ENCODE measurements around the gene MMP24.
"Not testable (repeated sequence)": the region's sequence is repeated elsewhere in the genome, so short reads cannot be mapped to it uniquely, and the experiment has no call there.

Gene MMP24

DNA sequence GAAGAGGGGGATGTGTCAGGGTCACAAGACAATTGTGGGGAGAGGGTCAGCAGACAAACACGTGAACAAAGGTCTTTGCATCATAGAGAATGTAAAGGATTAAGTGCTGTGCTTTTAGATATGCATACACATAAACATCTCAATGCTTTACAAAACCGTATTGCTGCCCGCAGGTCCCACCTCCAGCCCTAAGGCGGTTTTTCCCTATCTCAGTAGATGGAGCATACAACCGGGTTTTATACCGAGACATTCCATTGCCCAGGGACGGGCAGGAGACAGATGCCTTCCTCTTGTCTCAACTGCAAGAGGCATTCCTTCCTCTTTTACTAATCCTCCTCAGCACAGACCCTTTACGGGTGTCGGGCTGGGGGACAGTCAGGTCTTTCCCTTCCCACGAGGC lies 35.8 kb downstream of the MMP24 start:
- not testable (repeated sequence) for DNase-seq

DNA sequence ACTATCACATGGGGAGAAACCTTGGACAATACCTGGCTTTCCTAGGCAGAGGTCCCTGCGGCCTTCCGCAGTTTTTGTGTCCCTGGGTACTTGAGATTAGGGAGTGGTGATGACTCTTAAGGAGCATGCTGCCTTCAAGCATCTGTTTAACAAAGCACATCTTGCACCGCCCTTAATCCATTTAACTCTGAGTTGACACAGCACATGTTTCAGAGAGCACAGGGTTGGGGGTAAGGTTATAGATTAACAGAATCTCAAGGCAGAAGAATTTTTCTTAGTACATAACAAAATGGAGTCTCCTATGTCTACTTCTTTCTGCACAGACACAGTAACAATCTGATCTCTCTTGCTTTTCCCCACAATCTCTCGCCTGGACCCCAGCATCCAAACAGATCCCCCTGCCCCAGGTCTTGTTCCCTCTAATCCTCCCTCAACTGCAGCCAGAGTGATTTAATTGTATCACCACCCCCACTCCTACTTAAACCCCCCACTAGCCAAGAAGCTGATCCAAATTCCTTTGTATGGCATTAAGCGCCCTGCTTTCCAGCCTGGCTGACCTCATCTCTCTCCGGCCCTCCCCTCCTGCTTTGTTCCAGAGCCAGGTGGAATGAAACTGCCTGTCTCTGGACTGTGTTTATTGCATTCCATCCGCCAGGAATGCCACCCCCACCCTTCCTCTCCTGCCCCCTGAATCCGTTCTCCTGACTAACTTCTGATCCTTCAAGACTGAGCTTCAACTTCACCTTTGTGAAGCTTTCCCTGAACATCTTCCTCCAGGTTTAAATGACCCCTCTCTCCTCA lies 36.4 kb downstream of the MMP24 start:
- not testable (repeated sequence) for DNase-seq

DNA sequence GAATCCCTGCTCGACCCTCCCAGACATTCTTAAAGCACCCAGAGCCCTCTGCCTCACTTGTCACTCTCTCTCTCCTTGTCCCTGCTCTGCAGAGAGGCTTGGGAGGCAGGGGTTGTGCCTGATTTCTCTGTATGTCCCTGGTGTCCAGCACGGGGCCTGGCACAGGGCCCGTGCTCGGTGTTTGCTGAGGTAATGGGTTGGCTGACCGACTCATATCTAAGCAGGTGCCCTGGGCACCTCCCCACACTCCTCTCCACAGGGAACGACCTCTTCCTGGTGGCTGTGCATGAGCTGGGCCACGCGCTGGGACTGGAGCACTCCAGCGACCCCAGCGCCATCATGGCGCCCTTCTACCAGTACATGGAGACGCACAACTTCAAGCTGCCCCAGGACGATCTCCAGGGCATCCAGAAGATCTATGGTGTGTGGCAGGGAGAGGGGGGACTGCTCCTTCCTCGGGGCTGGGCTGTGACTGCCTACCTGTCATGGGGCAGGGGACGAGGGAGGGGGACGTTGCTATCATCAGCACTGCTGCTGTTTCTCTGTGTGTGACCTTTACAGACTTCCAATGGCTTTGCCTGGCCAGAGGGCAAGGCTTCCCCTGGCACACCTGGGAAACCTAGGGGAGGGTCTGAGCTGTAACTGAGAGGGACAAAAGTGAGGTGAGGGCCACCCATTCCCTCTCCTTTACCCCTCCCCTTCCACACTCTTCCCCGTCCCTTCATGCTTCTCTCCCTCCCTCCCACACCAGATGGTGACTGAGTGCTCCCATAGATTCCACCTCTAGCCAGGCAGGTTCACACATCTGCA lies 37.2 kb downstream of the MMP24 start:
- no peak for DNase-seq

DNA sequence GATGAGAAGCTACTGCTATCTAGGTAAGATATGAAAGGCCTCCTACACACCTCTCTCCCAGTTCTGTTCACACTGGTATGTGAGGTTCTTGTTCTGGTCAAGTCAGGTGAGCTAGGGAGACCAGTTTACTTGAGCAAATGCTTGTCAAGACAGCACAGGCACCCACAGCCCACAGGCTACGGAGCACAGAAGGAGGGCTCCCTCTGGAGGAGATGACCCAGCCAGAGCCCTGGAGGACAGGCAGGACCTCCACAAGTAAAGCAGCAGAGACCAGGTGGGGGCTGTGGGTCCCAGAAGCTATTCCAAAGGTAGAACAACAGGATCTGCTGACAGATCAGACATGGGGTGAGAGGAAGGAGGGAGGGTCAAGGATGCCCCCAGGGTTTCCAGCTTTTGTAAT lies 38.3 kb downstream of the MMP24 start:
- DNase-seq: no peak

DNA sequence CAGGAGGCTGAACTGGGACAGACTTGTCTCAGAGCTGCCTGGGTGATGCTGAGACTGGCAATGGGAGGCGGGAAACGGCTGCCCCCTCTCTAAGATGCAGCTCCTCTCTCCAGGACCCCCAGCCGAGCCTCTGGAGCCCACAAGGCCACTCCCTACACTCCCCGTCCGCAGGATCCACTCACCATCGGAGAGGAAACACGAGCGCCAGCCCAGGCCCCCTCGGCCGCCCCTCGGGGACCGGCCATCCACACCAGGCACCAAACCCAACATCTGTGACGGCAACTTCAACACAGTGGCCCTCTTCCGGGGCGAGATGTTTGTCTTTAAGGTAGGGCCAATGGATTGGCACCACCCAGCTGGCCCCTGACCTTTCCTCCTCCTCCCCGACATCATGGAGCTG lies 40.6 kb downstream of the MMP24 start:
- no peak for DNase-seq

DNA sequence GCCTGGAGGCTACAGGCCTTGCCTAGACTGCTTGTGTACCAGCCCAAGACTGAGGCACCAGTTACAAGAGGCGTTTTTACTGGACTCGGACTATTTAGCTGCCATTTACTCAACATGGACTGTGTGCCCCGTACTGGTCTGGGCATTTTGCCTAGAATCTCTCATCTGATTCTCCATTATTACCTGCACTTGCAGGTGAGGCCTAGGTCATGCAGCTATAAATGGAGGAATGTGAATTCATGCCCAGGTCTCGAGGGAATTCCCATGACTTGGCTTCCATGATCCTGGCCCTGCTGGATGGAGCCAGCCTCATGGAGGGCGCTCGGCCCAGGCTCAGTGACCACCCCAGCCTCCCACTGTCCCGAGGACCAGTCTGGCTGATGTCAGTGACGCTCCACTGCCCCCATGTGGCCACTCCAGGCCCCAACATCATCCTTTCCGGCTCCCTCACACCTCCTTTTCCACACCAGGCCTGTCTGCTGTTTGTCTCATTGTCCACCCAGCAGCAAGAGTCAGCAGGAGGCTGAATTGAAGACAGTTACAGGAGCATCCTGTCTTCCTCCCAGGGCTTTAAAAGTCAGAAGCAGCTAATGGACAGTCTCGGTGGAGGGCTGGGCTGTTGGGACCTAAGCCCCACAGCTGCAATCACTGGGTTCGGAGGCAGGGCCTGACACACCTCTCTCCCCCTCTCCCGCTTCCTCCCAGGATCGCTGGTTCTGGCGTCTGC lies 42.7 kb downstream of the MMP24 start:
- DNase-seq: peak; percentile 45

DNA sequence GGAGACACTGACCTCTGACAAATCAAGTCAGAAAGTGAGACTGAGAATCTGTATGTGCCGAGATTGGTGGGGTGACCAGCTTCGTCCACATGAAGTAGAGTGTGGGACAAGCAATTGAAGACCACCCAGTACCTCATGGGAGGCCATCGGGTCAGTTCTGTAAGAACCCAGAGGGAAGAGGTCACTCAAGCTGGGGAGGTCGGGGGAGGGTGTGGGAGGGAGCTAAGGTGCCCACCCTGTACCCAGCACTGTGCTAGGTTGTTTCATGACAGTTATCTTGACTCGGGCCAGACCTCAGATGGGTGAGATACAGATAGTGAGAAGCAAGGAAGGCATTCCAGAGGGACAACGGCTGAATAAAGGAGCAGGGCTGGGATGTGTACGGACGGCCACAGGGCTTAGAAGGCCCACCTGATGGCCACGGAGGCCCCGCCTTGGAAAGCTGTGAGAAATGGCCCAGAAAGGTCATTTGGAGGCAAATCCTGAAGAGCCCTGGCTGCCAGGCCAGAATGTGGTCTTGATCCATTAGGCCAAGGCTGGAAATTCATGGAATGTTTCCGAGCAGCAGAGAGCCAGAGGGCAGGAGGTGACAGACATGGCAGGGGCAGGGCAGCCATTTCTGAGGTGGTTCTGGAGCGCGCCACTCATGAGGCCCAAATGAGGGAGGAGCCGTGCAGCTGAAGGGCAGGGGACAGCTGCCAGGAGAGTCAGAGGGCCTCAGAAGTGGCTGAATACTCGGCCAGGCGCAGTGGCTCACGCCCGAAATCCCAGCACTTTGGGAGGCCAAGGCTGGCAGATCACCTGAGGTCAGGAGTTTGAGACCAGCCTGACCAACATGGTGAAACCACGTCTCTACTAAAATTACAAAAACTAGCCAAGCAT lies 43.8 kb downstream of the MMP24 start:
- DNase-seq: no peak

DNA sequence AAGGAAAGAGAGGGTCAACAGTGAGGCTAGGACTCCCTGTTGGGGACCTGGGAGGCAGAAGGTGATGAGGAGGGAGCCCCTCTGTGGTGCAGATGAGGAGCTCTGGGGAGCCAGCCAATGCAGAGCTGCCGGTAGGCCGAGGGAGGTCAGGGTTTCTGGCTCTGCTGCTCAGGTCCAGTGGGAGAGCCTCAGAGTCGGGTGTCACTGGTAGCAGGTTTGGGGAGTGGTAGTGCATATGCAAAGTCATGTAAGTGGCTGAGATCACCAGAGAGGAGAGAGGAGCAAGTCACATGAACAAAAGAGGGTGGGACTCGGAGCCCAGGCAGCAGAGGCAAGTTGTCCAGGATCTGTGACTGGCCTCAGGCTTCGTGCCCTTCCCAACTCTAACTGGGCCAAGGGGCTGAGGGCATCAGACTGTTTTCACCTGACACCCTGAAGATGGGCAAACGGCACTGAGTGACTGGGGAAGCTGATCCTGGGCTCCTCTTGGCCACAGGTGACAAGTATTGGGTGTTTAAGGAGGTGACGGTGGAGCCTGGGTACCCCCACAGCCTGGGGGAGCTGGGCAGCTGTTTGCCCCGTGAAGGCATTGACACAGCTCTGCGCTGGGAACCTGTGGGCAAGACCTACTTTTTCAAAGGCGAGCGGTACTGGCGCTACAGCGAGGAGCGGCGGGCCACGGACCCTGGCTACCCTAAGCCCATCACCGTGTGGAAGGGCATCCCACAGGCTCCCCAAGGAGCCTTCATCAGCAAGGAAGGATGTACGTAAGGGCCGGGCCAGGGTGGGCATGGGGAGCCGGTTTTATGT lies 44.8 kb downstream of the MMP24 start:
- DNase-seq: no peak

DNA sequence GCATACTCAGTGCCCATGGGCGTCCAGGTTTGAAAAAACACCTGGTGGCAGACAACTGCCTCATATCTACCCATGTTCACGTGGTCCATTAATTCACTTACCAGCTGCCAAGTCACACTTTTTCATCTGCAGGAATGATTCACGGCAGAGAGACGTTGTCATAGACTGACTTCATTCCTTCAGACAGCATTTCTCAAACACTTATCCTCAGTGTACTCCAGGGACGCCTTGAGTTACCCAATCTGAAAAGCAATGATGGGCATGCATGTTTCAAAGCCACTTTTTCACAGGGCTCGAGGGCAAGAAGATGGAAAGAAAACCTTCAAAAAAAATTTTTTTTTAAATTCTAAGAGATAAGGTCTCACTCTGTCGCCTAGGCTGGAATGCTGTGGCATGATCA lies 45.4 kb downstream of the MMP24 start:
- no peak for DNase-seq

DNA sequence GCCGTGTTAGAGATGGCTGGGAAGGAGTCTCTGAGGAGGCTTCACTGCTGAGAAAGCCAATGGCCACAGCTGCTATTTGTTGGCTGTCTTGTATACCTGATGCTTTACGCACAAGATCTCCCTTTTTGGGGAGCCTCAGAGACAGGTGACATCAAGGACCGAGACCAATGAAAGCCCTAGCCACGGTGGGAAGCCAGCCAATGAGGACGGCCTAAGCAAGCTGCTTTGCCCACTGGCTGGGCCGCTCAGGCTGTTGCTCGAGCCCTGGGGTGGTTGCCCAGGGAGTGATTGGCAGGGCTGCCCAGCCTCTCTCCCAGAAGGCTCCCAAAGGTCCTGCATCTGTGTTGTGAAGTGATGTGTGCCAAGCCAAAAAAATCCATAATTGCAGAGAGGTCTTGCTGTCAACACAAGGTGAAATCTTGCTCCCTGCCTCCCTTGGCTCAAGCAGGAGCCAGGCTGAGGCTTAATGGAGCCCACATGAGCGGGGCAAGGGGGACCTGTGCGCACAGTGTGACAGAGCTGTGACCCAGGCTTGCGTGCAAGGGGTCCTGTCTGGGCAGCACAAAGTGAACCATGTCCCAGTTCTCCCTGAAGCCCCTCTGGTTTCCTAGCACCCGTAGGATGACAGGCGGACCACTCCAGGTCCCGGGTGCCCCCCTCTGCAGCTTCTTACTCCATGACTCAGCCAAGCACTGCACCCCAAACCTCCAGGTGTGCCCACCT lies 47.1 kb downstream of the MMP24 start:
- DNase-seq: no peak

DNA sequence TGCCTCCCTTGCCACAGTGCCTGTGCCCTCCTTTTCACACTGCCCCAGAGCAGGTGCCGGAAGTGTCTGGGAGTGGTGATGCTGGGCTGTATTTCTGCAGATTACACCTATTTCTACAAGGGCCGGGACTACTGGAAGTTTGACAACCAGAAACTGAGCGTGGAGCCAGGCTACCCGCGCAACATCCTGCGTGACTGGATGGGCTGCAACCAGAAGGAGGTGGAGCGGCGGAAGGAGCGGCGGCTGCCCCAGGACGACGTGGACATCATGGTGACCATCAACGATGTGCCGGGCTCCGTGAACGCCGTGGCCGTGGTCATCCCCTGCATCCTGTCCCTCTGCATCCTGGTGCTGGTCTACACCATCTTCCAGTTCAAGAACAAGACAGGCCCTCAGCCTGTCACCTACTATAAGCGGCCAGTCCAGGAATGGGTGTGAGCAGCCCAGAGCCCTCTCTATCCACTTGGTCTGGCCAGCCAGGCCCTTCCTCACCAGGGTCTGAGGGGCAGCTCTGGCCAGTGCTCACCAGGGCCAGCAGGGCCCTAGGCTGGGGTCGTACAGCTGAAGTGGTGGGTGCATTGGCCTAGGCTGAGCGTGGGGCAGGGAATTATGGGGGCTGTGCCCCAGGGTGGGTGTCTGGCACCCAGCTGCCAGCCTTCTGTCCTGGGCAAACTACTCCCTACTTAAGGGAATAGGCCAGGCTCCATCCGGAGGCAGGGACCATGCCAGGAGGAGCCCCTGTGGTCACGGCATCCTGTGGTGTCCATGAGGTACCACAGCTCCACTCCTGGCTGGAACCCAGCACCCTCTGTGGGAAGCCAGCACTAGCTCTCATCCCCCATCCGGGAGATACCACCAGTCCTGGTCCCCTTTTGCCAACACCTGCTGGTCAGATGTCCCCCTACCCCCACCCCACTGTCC lies 47.9 kb downstream of the MMP24 start:
- DNase-seq: no peak

DNA sequence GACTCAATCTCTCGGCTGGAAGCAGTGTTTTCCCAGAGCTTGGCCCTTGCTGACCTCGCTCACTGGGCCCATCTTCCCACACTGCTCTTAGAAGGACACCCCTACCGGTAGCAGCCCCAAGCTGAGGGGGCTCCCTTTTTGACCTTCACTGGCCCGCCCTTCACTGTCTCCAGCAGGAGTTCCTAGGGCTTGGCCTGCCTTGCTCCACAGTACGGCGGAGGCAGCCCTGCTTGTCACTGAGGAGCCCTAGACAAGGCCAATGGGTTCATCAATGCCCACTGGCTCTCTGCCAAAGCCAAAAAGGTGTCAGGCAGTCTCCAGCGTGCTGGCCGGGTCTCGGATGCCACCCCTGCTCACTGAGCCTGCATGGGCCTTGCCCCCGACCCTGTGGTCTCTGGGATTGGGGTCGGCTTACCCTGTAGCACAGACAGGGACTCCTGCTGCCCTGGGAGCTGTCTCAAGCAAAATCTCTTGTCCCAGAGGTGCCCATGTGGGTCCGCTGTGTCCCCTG lies 49.3 kb downstream of the MMP24 start:
- DNase-seq: no peak

DNA sequence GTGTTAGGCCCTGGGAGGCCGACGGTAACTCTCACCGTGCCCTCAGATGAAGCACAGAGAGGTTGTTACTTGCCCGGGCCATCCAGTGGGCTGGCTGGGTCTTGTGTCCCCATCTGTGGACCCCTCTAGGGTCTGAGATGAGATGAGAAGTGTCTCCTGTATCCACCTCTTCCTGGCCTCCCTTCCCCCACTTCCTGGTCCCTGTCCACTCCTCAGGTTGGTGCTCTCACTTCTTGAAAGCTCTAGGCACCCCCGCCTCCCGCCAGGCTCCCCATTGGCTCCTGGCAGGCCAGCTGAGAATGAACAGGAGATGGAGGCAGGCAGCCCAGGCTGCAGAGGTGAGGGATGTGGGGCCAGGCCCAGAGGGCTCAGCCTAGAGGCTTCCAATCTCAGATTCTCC lies 49.9 kb downstream of the MMP24 start:
- DNase-seq: no peak

DNA sequence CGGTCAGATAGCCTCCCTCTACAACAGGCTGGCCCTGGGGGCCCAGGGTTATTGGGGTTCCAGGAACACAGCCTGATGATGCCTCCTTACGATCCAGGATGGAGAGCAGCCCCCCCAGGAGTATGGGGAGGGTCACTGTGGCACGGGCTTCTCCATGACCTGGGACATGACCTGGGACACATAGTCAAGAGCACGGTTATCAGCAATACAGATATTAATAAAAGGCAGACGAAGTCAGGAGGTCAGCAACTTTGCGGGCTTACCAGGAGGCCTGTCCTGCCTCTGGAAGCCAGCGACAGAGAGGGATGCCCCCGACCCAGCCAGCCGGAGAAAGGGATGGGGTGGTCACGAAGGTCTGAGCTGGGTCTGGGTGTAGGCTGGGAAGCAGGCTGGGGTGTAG lies 50.6 kb downstream of the MMP24 start:
- no peak for DNase-seq

DNA sequence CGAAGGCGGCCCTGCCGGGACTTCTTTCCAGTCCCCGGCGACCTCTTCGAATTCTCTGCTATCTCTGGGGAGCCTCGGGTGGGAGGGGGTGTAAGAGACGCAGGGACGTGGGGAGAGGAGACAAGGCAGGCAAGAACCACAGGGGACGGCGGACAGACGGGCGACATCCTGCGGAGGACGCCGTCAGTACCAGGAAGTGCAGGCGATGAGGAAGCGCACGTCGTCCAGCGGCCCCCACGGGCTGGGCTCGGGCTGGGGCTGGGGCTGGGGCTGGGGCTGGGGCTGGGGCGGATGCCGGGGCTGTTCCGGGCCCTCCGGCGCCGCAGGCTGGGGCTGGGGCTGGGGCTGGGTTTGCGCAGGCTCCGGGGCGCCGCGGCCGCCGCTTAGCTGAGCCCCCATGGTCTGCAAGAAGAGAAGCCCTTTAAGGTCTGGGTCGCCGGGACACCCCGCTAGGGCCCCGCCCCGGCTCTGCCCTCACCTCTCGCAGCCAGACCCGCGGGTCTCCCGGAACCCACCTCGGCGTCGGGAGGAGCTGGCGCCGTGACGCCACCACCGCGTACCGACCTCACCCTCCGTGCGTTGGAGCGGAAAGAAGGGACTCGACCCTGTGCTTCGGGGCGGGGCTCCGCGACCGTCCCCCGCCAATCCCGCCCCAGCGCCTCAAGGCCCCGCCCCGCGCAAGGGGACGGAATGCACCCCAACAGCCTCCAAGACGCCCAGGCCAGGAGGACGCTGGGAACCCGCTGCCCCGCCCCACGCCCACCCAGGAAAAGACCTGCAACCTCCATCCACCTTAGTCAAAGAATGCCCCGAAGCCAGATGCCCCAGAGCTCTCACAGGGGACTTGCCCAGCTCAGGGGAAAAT lies 51.3 kb downstream of the MMP24 start, which contains the start of gene MMP24OS:
TSS of gene MMP24OS (minus strand) at position 592 of the 865 bp plus-strand sequence. CDS start at position 399, 193 bp downstream.
- peak; percentile 88 for DNase-seq

DNA sequence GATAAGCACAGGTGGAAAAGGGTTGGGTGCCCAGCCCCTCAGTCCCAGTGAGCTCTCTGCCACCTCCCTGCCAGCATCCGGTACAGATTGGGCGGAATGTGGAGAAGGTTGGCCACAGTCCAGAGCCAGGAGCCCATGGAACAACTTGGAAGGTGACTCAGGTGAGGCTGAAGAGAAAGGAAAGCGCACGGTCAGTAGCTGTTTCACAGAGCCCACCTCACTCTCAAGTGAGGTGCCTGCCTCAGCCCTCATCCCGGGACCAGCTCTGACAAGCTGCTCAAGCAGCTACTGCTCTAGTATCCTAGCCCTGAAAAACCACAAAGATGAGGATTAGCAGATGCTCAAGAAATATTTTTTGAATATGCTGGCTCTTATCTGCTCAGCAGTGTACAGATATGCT lies 52.5 kb downstream of the MMP24 start:
- no peak for DNase-seq

DNA sequence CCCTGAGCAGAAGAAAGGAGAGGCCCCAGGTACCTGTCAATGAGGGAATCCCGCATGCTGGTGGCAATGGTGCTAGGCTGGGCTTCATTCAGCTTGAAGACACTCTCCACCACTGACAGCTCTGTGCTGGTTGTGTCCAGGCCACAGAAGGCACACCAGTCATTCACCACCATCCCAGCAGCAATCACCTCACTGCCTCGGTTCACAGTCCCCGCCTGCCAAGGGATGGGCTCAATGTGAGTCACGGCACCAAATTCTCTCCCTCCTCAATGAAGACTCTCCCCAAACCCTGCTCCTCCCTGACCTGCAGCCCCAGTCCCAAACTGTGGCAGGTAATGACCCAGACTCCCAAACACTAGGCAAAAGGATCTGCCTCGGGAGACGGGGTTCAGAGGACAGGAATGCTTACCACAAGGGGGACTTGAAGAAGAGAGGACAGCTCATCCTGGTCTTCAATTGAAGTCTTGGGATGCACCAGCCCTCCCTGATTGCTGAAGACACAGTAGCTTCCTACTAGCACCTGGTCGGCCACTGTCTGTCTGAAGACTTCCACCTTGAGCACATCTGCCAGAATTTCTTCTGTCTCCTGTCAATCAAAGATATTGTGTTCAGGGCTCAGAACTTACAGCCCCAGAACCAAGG lies 53.2 kb downstream of the MMP24 start:
- no peak for DNase-seq

DNA sequence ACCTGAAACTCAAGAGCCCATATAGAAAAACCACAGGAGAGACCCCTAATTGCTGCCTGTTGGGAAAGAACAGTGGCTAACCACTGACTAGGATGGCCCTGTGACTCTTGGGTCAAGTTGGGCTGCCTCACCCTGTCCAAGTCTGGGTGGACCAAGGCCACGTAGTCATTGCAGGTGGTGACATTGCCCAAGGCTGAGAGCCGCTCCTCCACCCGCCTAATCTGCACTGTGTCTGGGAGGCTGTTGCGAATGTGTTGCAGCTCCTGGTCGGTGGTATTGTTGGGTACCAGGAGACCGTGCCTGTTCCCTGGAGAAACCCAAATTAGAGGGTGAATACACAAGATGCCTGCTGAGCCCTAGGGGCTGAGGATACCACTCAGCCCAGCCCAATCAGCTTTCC lies 54.0 kb downstream of the MMP24 start:
- no peak for DNase-seq

Data from activated CD4-positive, alpha-beta T cell treated with anti-CD3 and anti-CD28 coated beads, Interleukin-2, amount 50 U/mL, for 1 hour (primary cell).